ENCODE measurements around the gene ZFYVE9.
"Not testable (repeated sequence)": the region's sequence is repeated elsewhere in the genome, so short reads cannot be mapped to it uniquely, and the experiment has no call there.

The ZFYVE9 gene

DNA sequence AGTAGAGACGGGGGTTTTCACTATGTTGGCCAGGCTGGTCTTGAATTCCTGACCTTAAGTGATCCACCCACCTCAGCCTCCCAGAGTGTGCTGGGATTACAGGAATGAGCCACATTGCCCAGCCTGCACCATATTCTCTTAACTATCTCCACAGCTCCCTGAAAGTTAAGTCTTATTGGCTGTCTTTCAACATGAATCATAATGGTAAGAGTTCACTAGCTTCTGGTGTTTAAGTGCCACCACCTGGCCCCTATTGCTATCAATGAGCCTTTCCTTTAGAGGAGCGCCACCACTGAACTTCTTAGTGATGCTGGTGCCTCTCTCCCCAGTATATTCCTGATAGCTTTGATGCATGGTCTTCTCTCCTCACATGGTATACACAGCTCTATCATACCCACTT is 15.7 kb downstream of the ZFYVE9 start:
- DNase-seq (ENCODE audit: low read depth in 1 of 2, low spot score in 1 of 2): no peak
- in situ Hi-C loops (cut with HindIII; ENCODE audit: low pct_unique_long_range_greater_than_20kb, low sequenced_read_pairs): no loop called here
- no peak for TF ChIP-seq JUND (IDR thresholded peaks at IDR 0.05; ENCODE audit: low read depth)

DNA sequence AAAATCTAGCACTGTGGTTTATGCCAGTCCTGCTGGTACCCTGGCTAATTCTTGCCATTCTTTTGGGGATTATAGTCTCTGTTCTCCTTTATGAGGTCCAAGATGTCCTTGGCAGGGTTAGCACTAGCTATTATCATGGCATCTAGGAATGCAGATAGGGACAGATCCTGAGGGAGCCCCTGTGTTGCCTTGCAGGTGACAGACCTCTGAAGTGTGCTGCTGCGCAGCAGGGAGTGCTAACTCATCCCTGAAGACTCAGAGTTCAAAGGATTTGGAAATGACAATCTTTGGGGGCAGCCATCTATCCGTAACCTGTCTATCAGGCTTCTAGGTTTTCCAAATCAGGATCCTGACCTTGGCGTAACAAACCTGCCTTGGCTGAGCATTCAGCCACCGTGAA is 16.3 kb downstream of the ZFYVE9 start:
- in situ Hi-C loops (cut with HindIII; ENCODE audit: low pct_unique_long_range_greater_than_20kb, low sequenced_read_pairs): no loop called here
- DNase-seq (ENCODE audit: low read depth in 1 of 2, low spot score in 1 of 2): no peak
- no peak for TF ChIP-seq JUND (IDR thresholded peaks at IDR 0.05; ENCODE audit: low read depth)

DNA sequence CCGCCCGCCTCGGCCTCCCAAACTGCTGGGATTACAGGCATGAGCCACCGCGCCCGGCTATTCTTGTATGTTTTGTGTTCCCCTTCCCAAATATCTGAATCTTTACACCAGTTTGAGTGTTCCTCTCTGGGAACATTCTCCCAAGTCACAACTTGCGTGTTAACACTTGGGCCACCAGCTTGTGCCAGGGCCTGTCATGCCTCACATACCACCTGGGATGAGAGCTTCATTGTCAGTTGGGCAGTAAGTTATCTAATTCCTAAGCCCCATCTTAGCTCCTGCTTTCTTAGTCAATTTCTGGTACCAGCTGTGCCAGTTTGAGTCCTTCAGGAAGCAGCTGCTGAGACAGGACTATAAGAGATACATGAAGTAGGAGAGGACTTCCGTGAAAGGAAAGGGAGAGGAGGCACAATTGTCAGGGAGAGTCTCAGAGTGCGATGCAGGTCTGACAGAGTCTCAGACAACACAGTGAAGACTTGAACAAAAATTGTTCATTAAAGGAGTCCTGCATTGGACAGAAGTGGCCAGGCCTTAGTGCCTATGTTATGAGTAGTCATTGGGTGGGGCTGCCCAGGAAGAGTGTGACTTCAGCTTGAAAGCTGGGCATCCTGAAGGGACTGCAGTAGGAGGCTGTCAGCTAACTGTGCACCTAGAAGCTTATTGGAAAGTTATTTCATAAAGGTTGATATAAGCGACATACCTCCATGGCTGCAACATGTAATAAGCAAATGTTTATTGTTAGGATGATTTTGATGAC is 17.3 kb downstream of the ZFYVE9 start:
- TF ChIP-seq JUND (IDR thresholded peaks at IDR 0.05; ENCODE audit: low read depth): no peak
- no peak for DNase-seq (ENCODE audit: low read depth in 1 of 2, low spot score in 1 of 2)
- in situ Hi-C loops (cut with HindIII; ENCODE audit: low pct_unique_long_range_greater_than_20kb, low sequenced_read_pairs): no loop called here

DNA sequence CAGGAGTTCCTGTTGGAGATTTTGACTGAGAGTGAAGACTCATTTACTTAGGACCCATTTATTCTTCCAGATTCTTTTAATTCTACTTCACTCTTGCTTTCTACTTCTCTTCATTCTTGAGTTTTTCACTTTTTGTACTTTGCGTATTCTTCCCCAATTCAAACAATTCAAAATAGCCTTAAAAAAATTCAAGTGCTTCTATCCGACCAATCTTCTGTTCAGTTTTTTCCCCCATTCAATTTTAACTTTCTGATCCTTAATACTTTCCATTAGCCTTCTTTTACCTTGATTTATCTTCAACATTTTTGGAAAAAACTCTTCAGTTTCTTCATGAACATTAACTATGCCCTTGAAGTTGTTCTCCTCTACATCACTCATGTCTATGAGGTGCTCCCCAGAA is 21.1 kb downstream of the ZFYVE9 start:
- DNase-seq (ENCODE audit: low read depth in 1 of 2, low spot score in 1 of 2): no peak
- TF ChIP-seq JUND (IDR thresholded peaks at IDR 0.05; ENCODE audit: low read depth): no peak
- in situ Hi-C loops (cut with HindIII; ENCODE audit: low pct_unique_long_range_greater_than_20kb, low sequenced_read_pairs): no loop called here

DNA sequence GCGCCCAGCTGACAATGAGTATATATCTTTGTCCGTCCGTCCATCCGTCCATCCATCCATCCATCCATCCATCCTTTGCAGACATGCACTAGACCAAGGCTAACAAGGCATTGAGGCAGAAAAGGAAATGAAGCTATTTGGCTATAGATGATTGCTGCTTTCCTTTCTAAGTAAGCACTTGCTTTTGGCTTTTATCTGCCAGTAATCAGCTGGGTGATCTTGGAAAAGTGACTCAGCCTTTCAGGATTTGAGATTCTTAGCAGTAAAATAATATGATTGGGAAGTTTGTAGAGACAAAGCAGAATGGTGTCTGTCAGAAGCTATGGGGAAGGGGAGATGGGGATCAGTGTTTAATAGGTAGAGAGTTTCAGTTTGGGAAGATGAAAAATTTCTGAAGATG is 22.7 kb downstream of the ZFYVE9 start:
- DNase-seq (ENCODE audit: low read depth in 1 of 2, low spot score in 1 of 2): no peak
- TF ChIP-seq JUND (IDR thresholded peaks at IDR 0.05; ENCODE audit: low read depth): no peak
- in situ Hi-C loops (cut with HindIII; ENCODE audit: low pct_unique_long_range_greater_than_20kb, low sequenced_read_pairs): no loop called here

DNA sequence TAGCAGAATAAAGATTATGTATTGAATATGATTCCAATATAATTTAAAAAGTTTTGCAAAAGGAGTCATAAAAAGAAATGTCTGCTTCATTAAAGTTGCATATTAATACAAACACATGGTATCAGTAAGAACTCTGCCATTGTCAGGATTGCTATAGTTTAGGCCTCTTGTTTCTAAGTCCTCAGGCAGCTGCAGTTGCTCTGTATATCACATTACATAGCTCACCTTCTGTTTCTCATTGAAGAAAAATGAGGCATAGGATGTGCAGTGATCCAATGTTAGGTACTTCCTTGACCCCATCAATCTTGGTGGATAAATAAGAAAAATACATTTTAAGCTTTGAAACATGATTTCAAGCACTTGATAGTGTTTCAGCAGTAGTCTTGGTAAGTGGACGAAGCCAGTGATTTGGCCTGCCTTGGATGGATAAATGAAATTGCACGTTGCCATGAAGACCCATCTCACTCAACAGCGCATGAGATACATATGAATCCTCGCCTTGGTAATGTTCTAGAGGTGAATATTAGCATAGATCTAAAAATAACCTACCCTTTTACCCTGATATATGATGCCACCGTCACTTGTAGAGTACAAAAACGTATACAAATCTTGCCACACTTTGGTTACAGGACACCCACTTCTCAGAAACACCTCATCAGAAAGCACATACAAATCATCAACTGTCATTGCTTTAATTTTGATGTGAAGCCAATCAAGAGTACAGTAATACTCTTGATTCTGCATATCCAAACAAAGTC is 25.3 kb downstream of the ZFYVE9 start:
- in situ Hi-C loops (cut with HindIII; ENCODE audit: low pct_unique_long_range_greater_than_20kb, low sequenced_read_pairs): no loop called here
- no peak for DNase-seq (ENCODE audit: low read depth in 1 of 2, low spot score in 1 of 2)
- no peak for TF ChIP-seq JUND (IDR thresholded peaks at IDR 0.05; ENCODE audit: low read depth)

DNA sequence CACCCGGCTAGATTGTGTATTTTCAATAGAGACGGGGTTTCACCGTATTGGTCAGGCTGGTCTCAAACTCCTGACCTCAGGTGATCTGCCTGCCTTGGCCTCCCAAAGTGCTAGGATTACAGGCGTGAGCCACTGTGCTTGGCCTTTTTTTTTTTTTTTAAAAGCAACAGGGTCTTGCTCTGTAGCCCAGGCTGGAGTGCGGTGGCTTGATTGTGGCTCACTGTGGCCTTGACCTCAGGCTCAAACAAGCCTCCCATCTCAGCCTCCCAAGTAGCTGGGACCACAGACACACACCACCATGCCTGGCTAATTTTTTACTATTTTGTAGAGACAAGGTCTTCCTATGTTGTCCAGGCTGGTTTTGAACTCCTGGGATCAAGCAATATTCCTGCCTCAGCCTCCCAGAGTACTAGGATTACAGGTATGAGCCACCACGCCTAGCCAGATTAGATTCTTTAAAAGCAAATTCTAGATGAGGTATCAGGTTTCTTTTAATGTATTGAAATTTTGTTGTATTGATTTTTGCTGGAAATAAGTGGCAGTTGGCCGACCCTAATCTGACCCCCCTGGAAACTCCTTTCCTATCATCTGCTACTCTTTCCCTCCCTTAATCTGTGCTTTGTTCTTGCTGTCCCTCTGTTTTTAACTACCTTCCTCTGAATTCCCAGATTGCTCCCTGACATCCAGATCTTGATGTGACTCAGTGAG is 26.6 kb downstream of the ZFYVE9 start:
- no peak for DNase-seq (ENCODE audit: low read depth in 1 of 2, low spot score in 1 of 2)
- in situ Hi-C loops (cut with HindIII; ENCODE audit: low pct_unique_long_range_greater_than_20kb, low sequenced_read_pairs): no loop called here
- no peak for TF ChIP-seq JUND (IDR thresholded peaks at IDR 0.05; ENCODE audit: low read depth)

DNA sequence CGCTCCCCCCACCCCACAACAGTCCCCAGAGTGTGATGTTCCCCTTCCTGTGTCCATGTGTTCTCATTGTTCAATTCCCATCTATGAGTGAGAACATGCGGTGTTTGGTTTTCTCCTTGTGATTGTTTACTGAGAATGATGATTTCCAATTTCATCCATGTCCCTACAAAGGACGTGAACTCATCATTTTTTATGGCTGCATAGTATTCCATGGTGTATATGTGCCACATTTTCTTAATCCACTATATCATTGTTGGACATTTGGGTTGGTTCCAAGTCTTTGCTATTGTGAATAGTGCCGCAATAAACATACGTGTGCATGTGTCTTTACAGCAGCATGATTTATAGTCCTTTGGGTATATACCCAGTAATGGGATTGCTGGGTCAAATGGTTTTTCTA is 29.3 kb downstream of the ZFYVE9 start:
- in situ Hi-C loops (cut with HindIII; ENCODE audit: low pct_unique_long_range_greater_than_20kb, low sequenced_read_pairs); DNase-seq (ENCODE audit: low read depth in 1 of 2, low spot score in 1 of 2): not testable (repeated sequence)

DNA sequence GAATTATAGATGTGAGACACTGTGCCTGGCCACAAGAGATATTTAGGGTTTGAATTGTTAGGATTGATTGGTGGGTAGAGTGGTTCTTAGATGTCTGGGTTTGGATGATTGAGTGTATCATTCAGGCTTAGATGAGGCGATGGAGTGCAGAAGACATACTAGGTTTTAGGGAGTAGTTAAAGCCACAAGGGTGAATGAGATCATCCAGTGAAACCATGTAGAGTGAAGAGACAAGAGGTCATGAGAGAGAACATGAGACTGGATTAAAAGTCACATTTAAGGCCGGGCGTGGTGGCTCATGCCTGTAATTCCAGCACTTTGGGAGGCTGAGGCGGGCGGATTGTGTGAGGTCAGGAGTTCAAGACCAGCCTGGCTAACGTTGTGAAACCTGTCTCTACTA is 37.2 kb downstream of the ZFYVE9 start:
- in situ Hi-C loops (cut with HindIII; ENCODE audit: low pct_unique_long_range_greater_than_20kb, low sequenced_read_pairs): no loop called here
- no peak for DNase-seq (ENCODE audit: low read depth in 1 of 2, low spot score in 1 of 2)
- TF ChIP-seq JUND (IDR thresholded peaks at IDR 0.05; ENCODE audit: low read depth): no peak

DNA sequence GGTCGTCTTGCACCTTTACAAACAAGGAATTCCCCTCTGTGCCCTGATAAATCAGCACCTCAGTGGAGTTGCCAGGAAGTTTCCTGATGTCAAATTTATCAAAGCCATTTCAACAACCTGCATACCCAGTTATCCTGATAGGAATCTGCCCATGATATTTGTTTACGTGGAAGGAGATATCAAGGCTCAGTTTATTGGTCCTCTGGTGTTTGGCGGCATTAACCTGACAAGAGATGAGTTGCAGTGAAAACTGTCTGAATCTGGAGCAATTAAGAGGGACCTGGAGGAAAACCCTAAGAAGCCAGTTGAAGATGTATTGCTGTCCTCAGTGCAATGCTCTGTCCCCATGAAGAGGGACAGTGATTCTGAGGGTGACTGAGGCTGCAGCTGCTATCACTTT is 38.3 kb downstream of the ZFYVE9 start:
- DNase-seq (ENCODE audit: low read depth in 1 of 2, low spot score in 1 of 2): no peak
- in situ Hi-C loops (cut with HindIII; ENCODE audit: low pct_unique_long_range_greater_than_20kb, low sequenced_read_pairs): no loop called here
- TF ChIP-seq JUND (IDR thresholded peaks at IDR 0.05; ENCODE audit: low read depth): no peak

DNA sequence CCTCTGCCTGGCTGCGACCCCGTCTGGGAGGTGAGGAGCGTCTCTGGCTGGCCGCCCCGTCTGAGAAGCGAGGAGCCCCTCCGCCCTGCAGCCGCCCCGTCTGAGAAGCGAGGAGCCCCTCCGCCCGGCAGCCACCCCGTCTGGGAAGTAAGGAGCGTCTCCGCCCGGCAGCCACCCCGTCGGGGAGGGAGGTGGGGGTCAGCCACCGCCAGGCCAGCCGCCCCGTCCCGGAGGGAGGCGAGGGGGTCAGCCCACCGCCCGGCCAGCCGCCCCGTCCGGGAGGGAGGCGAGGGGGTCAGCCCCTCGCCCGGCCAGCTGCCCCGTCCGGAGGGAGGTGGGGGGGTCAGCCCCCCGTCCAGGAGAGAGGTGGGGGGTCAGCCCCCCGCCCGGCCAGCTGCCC is 39.9 kb downstream of the ZFYVE9 start:
- DNase-seq (ENCODE audit: low read depth in 1 of 2, low spot score in 1 of 2); in situ Hi-C loops (cut with HindIII; ENCODE audit: low pct_unique_long_range_greater_than_20kb, low sequenced_read_pairs): not testable (repeated sequence)

DNA sequence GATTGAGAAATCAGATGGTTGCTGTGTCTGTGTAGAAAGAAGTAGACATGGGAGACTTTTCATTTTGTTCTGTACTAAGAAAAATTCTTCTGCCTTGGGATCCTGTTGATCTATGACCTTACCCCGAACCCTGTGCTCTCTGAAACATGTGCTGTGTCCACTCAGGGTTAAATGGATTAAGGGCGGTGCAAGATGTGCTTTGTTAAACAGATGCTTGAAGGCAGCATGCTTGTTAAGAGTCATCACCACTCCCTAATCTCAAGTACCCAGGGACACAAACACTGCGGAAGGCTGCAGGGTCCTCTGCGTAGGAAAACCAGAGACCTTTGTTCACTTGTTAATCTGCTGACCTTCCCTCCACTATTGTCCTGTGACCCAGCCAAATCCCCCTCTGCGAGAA is 40.4 kb downstream of the ZFYVE9 start:
- DNase-seq (ENCODE audit: low read depth in 1 of 2, low spot score in 1 of 2); in situ Hi-C loops (cut with HindIII; ENCODE audit: low pct_unique_long_range_greater_than_20kb, low sequenced_read_pairs): not testable (repeated sequence)

DNA sequence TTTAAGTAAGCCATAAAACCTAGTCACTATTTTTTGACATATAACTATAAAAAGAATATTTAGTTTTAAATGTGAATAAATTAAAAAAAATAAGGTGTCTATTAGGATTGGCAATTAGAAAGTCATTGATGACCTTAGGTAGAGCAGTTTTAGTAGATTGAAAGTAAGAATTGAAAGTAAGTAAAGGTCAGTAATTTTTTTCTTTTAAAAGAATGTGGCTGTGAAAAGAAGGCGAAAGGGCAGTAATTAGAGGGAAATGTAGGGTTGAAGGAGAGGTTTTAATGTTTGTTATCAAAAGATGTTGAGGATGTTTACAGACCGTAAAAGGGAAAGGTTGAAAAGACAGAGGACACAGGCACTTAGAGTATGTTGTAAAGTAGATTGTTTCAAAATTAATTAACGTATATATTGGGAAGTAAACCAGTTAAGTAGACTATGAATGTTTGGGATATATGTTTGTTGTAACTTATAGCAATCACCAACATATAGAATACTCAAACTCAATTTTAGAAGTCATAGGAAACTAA is 41.0 kb downstream of the ZFYVE9 start:
- in situ Hi-C loops (cut with HindIII; ENCODE audit: low pct_unique_long_range_greater_than_20kb, low sequenced_read_pairs): no loop called here
- DNase-seq (ENCODE audit: low read depth in 1 of 2, low spot score in 1 of 2): no peak
- TF ChIP-seq JUND (IDR thresholded peaks at IDR 0.05; ENCODE audit: low read depth): no peak

All from T47D (cell line).